GM18498 (cell line): Measurements from ENCODE around the gene TTC23.
A peak's percentile ranks its signal among the peaks of the same experiment; 100 is the strongest.

Experiments used
- ATAC-seq: cut with Tn5 transposase; IDR thresholded peaks from one replicate; pipeline ENCODE4 v1.9.1; 2021; ENCODE audit warnings: mild to moderate bottlenecking, moderate library complexity; ENCODE audit not compliant: unreplicated experiment

The TTC23 gene

DNA sequence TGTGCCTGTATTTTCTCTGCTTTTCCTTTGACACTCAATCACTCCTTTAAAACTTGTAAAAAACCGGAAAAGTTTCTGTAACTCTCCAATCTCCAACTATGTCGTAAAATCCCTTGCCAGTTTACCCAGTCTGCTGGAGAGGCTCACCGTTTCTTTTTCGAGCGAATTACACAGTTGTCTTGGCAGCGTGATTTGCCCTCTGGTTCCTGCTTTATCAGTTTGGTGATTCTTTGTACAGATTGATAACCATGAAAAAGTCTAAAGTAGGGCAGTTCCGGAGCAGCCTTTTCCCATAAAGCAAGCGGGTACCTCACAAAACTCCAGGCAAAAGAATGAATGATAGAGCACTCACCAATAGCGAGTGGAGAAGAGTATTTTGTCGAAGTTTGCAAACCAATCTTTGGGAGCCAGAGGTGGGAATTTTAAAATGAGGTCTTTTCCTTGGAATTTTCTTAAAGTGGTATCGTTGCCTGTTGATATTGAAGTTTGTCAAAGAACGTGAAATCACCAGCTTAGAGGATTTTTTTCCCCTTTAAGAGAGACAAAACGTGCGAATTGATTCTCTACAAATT is at the start of gene TTC23:
Gene TTC23, minus strand, starts transcription at position 312 of the 572 bp plus-strand sequence. CDS start 20,869 bp downstream, outside the sequence.
- no peak for ATAC-seq

DNA sequence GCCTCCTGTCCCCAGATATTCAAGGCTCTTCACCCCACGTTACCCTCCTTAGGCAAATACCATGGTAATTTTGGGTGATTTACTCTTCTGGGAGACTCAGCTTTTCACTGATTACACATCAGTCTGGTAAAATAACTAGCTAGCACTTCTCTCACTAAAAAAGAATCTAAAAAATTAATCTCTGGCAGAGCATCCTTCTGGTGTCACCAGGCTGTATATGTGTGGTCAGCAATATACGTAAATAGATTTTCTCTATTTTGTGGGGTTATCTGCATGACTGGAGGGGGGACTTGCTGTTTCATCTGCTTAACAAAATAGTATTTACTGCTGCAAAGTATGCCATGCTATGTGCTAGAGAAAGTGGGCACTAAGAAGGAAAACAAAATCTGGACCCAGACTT is 47.0 kb upstream of the TTC23 start:
- no peak for ATAC-seq

GRCh38 chr15:99295840-99296239 is 46.5 kb upstream of the TTC23 start:
- no peak for ATAC-seq

- ATAC-seq: no peak
Measured at GRCh38 chr15:99291643-99292042, 42.3 kb upstream of the TTC23 start.

DNA sequence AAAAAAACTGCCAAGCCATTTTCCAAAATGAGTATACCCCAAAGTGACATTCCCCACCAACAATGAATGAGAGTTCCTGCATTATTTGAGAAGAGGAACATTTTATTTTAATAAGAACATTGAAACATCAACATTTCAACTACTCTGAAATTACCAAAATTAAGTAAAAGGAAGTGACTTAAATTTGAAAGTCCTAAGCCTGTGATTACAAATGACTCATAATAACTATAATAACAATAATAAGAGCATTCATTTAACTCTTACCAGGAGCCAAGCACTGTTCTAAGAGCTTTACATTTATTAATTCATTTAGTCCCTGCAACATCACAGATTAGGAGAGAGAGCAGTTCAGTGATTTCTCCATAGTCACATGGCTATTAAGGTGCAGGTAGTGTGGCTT is 34.3 kb upstream of the TTC23 start:
- no peak for ATAC-seq

- ATAC-seq: no peak
Measured at GRCh38 chr15:99282586-99282985, 33.2 kb upstream of the TTC23 start.

GRCh38 chr15:99282121-99282520 is 32.7 kb upstream of the TTC23 start:
- ATAC-seq: no peak

DNA sequence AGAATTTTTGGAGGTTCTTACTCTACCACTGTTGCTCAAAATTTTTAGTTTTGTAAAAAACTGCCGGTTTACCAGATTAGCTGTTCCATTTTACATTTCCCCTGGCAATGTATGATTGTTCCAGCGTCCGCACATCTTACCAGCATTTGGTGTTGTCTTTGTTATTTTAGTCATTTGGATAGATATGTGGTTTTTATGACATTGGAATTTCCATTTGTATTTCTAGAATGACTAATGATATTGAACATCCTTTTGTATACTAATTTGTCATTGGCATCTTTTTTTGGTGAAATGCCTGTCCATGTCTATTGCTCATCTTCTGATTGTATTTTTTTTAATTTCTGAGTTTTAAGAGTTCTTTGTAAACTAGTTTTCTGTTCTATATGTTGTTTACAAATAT is 30.4 kb upstream of the TTC23 start:
- ATAC-seq: no peak

DNA sequence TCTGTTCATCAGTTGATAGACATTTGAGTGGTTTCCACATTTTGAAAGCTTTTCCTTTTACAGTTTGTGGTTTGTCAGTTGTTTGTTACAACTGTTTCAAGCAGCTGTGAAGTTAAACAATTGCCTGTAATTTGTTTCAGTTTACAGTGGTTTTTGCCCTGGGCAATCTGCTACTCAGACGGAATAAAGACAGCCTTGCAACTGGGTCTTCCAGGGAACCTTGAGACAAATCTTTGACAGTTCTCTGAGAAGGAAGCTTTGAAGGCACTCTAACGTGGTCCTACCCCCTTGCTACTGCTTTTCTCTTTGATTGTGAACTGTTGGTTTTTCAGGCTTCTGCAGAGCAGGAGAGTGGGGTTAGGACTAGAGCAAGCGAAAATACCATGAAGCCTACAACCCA is 29.9 kb upstream of the TTC23 start:
- no peak for ATAC-seq

GRCh38 chr15:99275525-99276128 is 26.2 kb upstream of the TTC23 start:
- peak; percentile 47 for ATAC-seq

DNA sequence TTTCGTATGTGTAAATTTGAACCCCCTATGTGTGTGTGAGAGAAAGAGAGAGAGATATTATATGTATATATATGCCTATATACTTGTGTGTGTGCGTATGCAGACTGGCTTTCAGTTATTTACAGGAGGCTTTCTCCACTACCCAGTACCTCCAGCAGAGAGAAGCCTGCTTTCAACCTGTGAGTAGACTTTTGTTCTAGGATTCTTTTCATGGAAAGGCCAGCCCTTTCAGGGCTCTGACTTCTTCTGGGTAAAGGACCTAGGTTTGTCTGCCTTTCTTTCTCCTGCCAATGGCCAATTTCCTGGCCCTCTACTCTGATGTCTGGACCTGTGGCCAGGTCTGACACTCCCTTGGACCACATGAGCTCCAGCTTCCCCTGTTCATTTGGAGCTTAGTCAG is 25.7 kb upstream of the TTC23 start:
- no peak for ATAC-seq

- no peak for ATAC-seq
Measured at GRCh38 chr15:99273801-99274200, 24.4 kb upstream of the TTC23 start.

GRCh38 chr15:99268431-99268830 is 19.1 kb upstream of the TTC23 start:
- ATAC-seq: no peak

DNA sequence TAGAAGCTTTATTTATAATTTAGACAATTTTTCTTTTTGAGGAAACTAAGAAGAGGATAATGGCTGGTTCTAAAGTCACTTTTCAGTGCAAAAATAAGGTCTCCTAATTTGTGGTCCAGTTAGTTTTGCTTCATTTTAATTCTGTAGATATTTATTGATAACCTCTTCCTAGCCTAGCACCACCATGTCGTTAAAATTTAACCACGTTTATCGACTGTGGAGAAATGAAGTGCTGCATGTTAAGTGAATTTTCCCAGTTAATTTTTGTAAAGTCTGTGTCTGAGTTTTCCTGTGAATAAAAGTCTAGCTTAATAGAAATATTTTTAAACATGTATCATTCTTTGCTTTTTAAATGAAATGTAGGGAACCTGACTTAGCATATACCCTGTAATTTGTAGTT is 18.6 kb upstream of the TTC23 start:
- no peak for ATAC-seq

- no peak for ATAC-seq
Measured at GRCh38 chr15:99265541-99266070, 16.2 kb upstream of the TTC23 start.

- ATAC-seq: no peak
Measured at GRCh38 chr15:99264125-99264524, 14.7 kb upstream of the TTC23 start.

GRCh38 chr15:99257107-99257750 is 7.8 kb upstream of the TTC23 start:
- no peak for ATAC-seq

- no peak for ATAC-seq
Measured at GRCh38 chr15:99253381-99254090, 4.2 kb upstream of the TTC23 start.

DNA sequence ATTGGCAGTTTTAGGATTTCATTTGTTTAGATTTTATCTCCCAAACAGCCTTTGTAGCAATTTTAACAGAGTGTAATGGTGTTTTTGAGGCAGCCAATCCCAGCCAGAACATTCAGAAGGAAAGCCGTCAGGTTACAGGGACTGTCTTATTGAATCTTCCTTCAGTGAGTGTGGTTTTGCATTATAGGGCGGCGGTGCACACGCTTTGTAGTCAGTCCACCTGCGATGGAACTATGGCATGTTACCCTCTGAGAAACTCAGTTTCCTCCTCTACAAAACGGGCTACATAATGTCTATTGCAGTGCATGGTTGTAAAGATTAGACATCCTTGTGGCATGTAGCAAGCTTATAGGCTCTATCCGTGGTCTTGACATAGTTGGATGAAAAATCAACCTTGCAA is 2.9 kb upstream of the TTC23 start:
- no peak for ATAC-seq

- ATAC-seq: peak; percentile 95
Measured at GRCh38 chr15:99250857-99251841, 1.8 kb upstream of the TTC23 start, which contains the start of gene LRRC28. Gene LRRC28, plus strand, starts transcription at chr15:99251481. Its CDS starts 4,477 bp downstream, at chr15:99255958.
